Mucosa of descending colon (tissue), 3 donors: ENCODE measurements around the gene PADI3. TPM values are rescaled to one million over a fixed set of nuclear protein-coding genes. Genes with fewer than 3 reads are reported as not detected.
A peak's percentile ranks its signal among the peaks of the same experiment; 100 is the strongest.

Experiments
- ATAC-seq: fragments of 200-7000 bp; cut with Tn5 transposase; one replicate; pipeline ENCODE4 v1.9.1; 2020; ENCODE audit warnings: mild to moderate bottlenecking, moderate library complexity
- DNase-seq, 3 donors: peaks; one replicate each; pipeline ENCODE4 v3.0.0-alpha.2; 2020
- H3K36me3 ChIP-seq: fragments of 200-600 bp; one replicate; pipeline ENCODE4 v1.8.0; 2021; ENCODE audit warnings: low read depth, mild to moderate bottlenecking
- H3K4me1 ChIP-seq: fragments of 200-600 bp; one replicate; pipeline ENCODE4 v1.8.0; 2021; ENCODE audit warnings: low read depth, mild to moderate bottlenecking
- H3K4me3 ChIP-seq: fragments of 200-600 bp; one replicate; pipeline ENCODE4 v1.8.0; 2021; ENCODE audit warnings: mild to moderate bottlenecking
- H3K9me3 ChIP-seq: fragments of 200-600 bp; one replicate; pipeline ENCODE4 v1.8.0; 2021; ENCODE audit warnings: mild to moderate bottlenecking
- intact Hi-C, 2 donors: fragments of 100-400 bp; cut with DNase I in 1 of 2; cut with micrococcal nuclease in 1 of 2; formaldehyde crosslinking; loops; one replicate each; pipeline versions ENCODE4 v1.11.0 to v1.11.1; 2022; cut with DNase I, micrococcal nuclease
- total RNA-seq, 3 donors: library from RNA; stranded (reverse); fragmentation: NEBNext Ultra II Directional in 2 of 3; extraction: Animal tissue kit (Norgen Biotek cat#: 25700) in 2 of 3; gene quantifications; one replicate each; pipeline versions ENCODE4 v1.2.1 to v1.2.4, GENCODE V29; 2021 to 2023
- TF ChIP-seq, protein P1 (sequence below): fragments of 200-600 bp; IDR thresholded peaks from one replicate; pipeline ENCODE4 v1.8.0; 2022; ENCODE audit warnings: antibody characterized with exemption, mild to moderate bottlenecking
- donor health status: DM: no; HTN: no; CAD: no; lungs with moderate emphysema.
- donor health status: DM: no; HTN: no; CAD: no.
- donor health status: DM: no; HTN: yes; CAD: no.

PADI3 gene
- total RNA-seq, 3 donors from 2014 or later: 0.09 to 0.17 TPM; not detected in 1

DNA sequence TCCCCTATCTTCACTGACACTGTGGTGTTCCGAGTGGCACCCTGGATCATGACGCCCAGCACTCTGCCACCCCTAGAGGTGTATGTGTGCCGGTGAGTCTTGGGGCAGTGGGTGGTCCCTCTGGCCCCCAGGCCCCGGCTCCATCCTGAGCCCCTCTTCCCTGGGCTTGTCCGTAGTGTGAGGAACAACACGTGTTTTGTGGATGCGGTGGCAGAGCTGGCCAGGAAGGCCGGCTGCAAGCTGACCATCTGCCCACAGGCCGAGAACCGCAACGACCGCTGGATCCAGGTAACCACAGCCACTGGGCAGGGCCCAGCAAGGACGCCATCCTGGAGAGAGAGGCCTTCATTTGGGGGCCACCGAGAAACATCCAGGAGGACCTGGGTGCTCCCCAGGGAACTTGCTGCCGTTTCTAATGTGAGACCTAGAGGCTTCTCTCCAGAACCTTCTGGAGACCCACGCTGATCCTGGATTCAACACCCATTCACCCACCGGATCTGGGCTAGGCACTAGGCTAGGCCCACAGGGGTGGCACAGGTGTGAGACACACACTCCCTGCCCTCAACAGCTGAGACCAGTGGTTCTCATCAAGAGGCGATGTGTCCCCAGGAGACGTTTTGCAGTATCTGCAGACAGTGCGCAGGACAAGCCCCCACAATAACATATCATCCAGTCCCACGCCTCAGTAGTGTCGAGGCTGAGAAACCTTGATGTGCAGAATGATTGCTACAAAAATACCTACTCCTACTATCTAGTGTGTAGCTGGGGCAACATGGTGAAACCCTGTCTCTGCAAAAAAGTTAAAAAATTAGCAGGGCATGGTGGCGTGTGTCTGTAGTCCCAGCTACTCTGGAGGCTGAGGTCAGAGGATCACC lies 22.2 kb downstream of the PADI3 start:
- TF ChIP-seq, protein P1, sequence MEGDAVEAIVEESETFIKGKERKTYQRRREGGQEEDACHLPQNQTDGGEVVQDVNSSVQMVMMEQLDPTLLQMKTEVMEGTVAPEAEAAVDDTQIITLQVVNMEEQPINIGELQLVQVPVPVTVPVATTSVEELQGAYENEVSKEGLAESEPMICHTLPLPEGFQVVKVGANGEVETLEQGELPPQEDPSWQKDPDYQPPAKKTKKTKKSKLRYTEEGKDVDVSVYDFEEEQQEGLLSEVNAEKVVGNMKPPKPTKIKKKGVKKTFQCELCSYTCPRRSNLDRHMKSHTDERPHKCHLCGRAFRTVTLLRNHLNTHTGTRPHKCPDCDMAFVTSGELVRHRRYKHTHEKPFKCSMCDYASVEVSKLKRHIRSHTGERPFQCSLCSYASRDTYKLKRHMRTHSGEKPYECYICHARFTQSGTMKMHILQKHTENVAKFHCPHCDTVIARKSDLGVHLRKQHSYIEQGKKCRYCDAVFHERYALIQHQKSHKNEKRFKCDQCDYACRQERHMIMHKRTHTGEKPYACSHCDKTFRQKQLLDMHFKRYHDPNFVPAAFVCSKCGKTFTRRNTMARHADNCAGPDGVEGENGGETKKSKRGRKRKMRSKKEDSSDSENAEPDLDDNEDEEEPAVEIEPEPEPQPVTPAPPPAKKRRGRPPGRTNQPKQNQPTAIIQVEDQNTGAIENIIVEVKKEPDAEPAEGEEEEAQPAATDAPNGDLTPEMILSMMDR: no peak
- Histone ChIP-seq H3K9me3 (no peaks in the 10 kb centered on the region), H3K36me3 (no peaks in the 10 kb centered on the region), H3K4me3 (no peak overlapping the region), H3K4me1 (peaks cover 7% of the 10 kb centered on the region)
- ATAC-seq (no peak), DNase-seq (no peak)
- intact Hi-C loops: no loop called here

DNA sequence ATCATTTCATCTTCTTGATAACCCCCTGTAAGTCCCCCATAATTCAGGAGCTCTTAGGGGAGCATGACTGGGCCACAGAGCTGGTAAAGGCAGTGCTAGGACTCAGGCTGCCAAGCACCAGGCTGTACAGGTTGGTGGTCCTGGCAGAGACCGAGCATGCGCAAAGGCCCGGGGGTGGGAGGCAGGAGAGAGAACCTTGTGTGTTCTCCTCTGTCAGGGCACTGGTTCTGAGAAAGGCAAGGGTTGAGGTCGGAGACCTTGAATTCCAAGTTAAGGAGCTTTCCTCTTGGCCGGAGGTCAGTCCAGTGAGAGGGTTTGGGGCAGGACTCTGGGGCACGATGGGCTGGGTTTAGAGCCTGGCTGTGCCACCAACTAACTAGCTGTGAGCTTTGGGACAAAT lies 23.2 kb downstream of the PADI3 start:
- intact Hi-C loops: no loop called here
- Histone ChIP-seq H3K4me1 (peaks cover 7% of the 10 kb centered on the region), H3K9me3 (no peaks in the 10 kb centered on the region), H3K36me3 (no peaks in the 10 kb centered on the region), H3K4me3 (no peak overlapping the region)
- TF ChIP-seq, protein P1: no peak
- ATAC-seq (no peak), DNase-seq (no peak)

DNA sequence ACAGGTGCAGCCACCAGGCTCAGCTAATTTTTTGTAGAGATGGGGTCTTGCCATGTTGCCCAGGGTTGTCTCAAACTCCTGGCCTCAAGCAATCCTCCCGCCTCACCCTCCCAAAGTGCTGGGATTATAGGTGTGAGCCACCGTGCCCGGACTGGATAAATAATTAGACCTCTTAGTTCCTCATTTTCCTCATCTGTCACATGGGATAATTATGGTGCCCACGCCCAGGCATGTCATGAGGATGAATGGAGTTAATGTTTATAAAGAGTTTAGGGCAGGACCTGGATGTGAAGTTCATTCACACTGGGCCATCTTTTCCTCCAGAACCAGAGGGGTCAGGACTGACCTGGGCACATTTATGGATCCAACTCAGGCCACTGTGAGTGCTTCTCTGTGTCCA lies 23.7 kb downstream of the PADI3 start:
- ATAC-seq: peak; percentile 94
- TF ChIP-seq, protein P1: no peak
- peaks cover 7% of the 10 kb centered on the region for H3K4me1 ChIP-seq
- H3K36me3 ChIP-seq: no peaks in the 10 kb centered on the region
- H3K9me3 ChIP-seq: no peaks in the 10 kb centered on the region
- no peak overlapping the region for H3K4me3 ChIP-seq
- DNase-seq: peak in 2 of 3 donors; percentile 69 to 87
- intact Hi-C loops: no loop called here

DNA sequence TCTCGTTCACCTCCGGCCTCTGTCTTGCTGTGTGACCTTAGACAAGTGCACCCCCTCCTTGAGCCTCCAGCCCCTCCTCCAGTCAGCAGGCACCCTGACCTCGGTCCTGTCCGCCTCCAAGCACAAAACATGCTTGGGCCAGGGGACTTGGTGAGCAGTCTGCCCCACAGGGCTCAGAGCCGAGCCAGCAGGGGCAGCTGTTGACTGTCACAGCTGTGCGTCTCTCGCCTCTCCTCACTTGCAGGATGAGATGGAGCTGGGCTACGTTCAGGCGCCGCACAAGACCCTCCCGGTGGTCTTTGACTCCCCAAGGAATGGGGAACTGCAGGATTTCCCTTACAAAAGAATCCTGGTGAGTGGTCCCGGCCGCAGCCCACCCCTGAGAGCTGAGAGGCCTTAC lies 24.2 kb downstream of the PADI3 start:
- peak; percentile 3 for ATAC-seq
- intact Hi-C loops: no loop called here
- H3K4me1 ChIP-seq: peaks cover 7% of the 10 kb centered on the region

DNA sequence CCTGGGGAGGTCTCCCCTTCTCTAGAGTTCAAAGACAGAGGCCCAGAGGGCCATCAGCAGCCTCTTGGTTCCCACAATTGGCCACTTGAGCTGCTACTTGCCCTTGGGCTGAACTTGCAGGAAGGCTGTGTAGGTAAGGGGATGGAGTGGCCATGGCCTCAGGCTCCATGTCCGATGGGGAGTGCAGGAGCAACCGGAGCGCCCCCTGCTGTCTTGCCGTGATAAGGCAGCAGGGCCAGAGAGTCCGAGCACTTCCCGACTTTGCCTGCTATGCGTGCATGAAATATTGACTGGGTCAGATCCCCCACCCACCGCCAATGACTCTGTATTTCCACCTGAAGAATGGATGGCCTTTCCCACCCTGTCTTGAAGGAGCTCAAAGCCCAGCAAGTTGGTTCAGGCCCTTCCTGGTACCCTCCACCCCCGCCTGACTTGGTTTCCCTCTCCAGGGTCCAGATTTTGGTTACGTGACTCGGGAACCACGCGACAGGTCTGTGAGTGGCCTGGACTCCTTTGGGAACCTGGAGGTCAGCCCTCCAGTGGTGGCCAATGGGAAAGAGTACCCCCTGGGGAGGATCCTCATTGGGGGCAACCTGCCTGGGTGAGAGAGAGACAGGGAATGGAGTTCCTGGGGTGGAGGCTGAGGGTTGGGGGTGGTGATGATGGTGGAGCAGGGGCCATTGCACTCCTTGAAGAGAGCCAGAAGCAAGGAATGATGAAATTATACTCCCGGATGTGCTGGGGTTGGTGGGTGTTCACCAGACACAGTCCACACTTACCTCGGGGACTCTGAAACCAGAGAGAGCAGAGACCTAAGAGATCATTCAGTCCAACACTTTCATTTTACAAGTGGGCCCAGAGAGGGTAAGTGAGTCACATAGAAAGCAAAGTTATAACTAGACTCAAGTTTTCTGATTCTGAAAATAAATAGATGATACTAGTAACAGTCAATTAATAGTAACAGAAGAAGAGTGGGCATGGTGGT lies 25.6 kb downstream of the PADI3 start:
- ATAC-seq: peak; percentile 86
- Histone ChIP-seq H3K4me1 (peaks cover 7% of the 10 kb centered on the region), H3K4me3 (no peak overlapping the region)

More for the DNA sequence above, 24.2 kb downstream of the PADI3 start:
- peak in 1 of 3 donors; percentile 50 for DNase-seq
- no peaks in the 10 kb centered on the region for H3K36me3 ChIP-seq
- no peak overlapping the region for H3K4me3 ChIP-seq
- H3K9me3 ChIP-seq: no peaks in the 10 kb centered on the region
- TF ChIP-seq, protein P1: no peak

More for the DNA sequence above, 25.6 kb downstream of the PADI3 start:
- peak; percentile 69 to 86 (median 79) for DNase-seq
- no peaks in the 10 kb centered on the region for H3K9me3 ChIP-seq
- no peaks in the 10 kb centered on the region for H3K36me3 ChIP-seq
- intact Hi-C loops: no loop called here
- TF ChIP-seq, protein P1: peak; percentile 76
